Renal cortex interstitium (tissue), 11 donors: ENCODE measurements around the gene SPNS3. TPM values are rescaled to one million over a fixed set of nuclear protein-coding genes. Genes with fewer than 3 reads are reported as not detected.
A peak's percentile ranks its signal among the peaks of the same experiment; 100 is the strongest.

Experiments
- DNase-seq, 11 donors: peaks; one replicate each; pipeline ENCODE4 v3.0.0-alpha.2; 2013; ENCODE audit warnings: low read depth in 9 of 11, low spot score in 4 of 11; ENCODE audit errors: extremely low read depth in 1 of 11
- polyA plus RNA-seq, 3 donors: library from polyadenylated mRNA; unstranded; fragments of 120-200 nt; gene quantifications; one replicate each; pipeline ENCODE4 v1.2.1, GENCODE V29; 2013; ENCODE audit not compliant: insufficient read length in 3 of 3

The SPNS3 gene
- polyA plus RNA-seq, 3 donors: 1.9 to 5.2 (median 2.6) TPM

DNA sequence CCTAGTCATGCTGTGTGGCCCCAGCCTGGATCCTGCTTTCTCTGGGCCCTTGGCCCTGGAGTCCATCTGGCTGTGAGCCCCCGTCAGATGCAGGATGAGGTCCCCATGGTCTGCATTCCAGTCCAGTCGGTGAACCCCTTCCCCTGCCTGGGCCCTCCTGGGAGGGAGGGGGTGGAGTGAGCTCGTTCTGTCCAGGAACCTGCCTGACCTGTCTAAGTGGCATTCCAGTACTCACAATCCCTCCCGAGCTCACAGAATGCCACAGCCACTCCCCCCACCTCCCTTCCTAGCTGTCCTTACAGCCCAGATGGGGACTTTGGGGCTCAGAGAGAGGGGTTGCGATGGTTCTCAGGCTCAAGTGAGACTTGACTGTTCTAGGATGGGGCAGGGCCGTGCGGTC is 80.5 kb downstream of the SPNS3 start:
- peak in 5 of 11 donors; percentile 48 to 70 (median 68) for DNase-seq

DNA sequence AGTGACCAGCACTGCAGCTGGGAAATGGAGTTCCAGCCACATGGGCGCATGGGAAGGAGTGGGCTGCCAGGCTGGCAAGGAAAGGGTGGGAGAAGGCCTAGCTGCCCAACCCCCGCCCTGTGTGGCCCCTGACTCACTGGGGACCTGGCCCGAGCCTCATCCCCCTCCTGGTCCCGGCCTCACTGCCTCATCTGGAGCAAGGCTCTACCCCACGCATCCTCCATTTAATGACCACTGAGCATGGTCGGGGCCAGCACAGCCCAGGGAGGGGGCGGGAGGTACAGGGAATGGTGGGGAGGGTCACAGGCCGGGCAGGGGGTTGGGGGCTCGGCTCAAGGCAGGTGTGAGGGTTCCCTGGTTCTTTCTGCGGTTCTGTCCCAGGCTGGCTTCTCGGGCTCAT is 81.0 kb downstream of the SPNS3 start:
- DNase-seq: no peak

DNA sequence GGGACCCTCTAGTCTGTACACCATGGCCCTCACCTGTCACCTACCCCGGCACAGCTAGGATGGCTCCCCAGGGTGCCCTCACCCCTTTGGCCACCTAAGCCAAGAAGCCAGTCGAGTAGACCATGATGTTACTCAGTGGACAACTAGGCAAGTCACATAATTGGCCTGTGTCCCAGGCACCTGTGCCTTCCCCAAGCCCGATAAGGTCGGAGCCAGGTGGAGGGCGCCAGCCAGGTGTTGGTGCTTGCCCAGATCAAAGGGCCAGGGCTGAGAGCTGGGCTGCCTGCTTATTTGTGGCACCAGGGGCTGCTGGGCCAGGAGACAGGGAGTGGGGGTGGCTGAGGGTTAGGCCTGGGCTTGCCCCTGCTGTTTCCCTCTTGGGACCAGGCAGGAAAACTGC is 81.8 kb downstream of the SPNS3 start:
- DNase-seq: no peak

DNA sequence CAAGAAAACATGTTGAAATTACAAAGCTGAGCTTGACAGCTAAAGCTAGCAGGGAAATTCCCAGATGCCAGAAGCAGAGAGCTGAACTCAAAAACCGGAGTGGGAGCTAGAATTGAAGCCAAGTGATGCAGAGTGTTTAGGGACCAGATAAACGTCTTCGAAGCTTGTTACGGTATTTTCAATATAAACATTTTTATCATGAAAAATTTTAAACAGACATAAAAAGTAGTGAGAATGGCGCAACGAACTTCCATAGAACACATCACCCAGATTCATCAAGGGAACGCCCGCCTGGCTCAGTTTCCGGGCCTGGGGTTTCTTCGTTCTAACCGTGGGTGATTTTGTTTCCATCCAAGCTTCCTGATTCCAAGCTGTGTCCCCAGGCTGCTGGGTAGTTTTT is 83.0 kb downstream of the SPNS3 start:
- DNase-seq: no peak

DNA sequence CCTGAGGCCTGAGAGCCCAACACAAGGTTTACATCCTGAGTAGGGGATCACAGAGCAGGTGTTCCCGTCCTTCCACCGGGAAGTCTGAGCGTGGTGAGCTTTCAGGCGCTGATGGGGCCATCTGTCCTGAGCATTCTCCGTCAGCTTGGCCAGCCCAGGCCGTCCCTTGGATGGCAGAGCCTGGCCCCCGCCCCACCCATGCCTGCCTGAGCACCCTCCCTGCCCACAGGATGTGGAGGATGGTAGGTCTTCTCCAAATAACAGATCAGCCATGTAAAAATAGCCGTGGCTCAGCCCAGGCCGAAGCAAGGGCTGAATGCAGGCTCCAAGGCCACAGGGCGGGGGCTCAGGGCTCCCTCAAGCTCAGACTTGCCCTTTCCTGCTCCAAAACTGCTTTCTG is 85.2 kb downstream of the SPNS3 start:
- no peak for DNase-seq

DNA sequence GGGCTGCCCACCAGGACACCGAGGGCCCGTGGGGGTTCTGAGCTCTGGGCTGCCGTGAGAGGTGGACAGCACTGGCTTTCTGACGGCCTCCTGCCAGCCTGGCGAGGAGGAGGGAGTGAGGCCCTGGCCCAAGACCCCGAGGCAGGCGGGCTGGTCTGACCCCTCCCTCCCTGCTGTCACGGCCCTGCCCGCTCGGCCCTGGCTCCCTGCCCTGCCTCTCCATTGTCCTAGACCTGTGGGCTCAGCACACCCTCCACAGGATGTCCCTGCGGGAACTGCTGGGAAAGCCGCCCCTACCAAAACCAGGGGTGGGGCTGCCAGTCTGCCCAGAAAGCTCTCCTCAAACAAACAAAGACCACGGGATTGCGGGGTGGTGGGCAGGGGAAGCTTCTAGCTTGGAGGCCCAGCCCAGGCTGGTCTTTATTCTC is 85.6 kb downstream of the SPNS3 start:
- no peak for DNase-seq

DNA sequence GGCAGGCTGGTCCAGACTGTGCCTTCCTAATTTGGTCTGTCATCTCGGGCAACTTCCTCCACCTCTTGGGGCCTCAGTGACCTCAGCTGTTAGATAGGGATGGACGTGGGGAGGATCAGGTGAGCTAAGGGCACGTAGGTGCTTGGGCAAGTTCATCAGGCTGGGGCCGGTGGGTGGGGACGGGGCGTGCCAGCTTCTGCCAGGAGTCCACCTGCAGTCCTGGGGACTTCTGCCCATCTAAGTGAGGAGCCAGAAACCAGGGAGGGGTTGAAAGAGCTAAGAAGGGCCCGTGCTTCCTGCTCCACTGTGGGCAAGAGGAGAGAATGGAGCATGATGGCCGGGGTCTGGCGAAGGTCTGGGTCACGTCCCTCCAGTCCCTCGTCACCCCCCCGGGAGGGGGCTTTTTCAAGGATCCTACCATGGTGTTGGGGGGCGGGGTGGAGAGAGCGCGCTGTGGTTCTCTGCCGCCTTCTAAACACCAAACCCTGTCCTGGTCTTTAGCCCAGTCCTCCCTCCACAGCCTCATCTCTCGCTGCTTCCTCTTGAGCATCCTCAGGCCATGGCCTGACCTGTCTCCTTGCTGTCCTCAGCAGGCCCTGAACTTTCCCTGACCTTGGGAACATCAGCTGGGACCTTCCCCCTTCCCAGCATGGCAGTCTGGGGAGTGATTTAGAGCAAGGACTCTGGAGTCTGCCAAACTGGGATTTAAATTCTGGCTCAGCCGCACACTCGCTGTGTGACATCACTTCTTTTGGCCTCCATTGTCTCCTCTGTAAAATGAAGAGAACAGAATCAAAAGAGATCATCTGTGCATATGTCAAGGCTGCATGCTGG is 86.5 kb downstream of the SPNS3 start:
- DNase-seq: no peak

DNA sequence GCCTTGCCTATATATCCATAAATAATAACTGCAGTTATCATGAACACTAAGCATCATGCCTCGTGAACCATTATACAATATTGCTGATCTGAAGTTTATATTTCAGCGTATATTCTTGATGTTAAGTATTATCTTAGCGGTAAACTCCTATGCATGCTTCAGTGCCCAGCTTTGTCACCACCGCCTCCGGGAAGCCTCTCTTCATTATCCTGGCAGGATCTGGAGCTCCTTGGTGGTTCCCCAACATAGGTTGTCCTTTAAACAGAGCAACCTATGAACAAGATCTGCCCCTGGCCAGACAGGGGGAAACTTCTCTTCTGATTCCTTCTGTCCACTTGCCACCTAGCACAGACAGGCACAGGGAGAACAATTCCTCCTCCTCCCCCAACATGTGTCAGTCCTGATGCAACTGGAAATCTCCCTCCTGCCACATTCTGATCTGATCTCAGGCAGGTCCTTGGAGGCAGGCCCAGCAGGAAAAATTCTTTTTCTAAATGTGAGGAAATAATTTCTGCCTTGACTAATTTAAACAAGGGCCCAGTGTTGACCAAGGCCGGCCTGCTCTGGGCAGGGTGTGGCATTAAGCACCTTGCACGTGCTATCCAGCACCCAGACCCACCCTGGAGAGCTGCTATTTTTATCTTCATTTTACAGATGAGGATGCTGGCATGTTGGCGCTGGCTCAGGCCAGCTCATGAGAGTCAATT is 87.3 kb downstream of the SPNS3 start:
- no peak for DNase-seq

DNA sequence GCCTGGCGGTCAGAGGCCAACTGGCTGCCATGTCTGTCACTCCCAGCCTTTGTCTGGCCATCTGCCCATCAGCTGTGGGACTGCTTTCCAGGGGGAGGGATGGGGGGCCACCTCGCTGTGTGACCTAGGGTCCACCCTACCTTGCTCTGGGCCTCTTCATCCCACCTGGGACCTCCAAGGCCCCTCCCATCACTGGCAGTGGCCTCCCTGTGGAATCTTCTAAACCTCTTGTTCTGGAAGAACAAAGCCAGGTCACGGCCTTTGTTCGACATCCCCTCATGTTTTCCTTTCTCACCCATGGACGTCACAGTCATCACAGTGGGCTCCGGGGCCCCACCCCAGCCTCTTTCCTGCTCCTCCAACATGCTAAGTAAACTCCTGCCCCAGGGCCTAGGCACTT is 88.9 kb downstream of the SPNS3 start:
- DNase-seq: no peak

DNA sequence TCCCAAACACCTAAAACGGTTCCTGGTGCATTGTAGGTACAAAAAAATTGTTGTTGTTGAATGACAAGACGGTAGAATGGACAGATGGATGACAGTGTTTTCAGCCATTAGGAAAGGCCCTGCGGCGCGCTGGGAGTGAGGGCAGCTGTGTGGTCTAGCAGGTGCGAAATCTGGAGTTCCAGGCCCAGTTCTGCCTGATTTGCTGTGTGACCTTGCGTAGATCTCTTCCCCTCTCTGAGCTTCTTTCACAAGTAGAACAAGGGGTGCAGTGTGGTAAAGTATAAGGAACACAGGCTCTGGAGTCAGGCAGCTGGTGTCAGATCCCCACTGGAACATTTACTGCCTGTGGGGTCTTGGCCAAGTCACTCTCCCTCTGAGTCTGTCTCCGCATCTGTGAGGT is 90.2 kb downstream of the SPNS3 start:
- DNase-seq: no peak

DNA sequence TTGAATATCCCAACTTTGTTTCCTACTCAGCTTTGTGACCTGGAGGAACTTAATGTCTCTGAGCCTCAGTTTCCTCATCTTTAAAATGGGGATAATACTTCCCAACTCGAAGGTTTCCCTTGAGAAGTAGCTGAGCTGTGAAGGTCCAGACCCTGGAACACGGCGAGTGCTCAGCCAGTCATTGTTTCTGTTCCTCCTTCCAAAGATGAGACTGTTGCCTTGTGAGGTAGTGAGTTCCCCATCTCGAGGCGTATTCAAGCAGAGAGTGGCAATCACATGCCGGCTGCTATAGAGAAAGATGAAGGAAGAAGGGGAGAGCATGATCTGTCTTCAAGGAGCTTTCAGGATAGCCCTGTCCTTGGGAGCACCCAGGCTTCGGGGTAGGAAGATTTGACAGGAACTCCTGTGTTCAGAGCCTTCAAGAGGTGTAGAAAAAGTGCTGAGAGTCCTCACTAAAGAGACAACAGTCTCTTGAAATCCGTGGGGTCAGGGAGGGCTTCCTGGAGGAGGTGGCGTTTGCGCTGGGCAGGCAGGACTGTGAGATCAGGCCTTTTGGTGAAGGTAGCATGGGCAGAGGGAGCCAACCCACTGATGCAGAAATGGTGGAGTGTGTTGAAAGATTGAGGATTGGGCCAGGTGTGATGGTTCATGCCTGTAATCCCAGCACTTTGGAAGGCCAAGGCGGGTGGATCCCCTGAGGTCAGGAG is 92.1 kb downstream of the SPNS3 start:
- DNase-seq: no peak

DNA sequence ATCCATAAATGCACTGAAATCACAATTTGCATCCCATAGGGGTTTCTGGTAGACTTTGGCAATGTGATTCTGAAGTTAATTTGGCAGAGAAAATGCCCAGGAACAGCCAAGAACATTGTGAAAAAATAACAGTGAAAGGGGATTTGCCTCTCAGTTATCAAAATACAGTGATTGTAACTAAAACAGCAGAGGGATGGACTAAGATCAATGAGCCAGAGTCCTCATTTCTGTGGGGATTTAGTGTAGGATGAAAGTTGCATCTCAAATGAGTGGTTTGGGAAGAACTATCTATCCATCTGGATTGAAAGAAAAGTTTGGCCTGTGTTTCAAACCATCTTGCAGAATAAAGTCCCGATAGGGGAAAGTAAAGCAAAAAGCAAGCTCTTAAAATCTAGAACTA is 93.4 kb downstream of the SPNS3 start:
- no peak for DNase-seq

DNA sequence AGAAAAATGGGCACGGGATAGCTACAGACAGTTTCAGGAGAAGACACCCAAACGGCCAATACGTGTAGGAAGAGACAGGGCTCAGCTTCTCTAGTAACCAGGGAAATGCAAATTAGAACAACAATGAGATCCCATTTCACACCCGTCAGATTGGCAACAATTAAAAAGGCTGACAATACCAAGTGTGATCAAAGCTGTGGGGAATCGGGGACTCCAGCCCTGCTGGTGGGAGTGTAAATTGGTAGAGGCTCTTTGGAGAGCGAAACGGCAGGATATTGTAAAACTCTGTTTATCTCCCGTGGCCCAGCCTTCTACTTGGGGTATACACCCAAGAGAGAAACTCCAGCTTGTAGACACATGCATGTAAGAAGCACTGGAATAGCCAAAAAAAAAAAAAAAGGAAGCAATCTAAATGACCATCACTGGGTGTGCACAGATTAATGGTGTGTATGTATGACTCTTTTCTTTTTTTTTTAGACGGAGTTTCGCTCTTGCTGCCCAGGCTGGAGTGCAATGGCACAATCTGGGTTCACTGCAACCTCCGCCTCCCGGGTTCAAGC is 93.9 kb downstream of the SPNS3 start:
- no peak for DNase-seq

DNA sequence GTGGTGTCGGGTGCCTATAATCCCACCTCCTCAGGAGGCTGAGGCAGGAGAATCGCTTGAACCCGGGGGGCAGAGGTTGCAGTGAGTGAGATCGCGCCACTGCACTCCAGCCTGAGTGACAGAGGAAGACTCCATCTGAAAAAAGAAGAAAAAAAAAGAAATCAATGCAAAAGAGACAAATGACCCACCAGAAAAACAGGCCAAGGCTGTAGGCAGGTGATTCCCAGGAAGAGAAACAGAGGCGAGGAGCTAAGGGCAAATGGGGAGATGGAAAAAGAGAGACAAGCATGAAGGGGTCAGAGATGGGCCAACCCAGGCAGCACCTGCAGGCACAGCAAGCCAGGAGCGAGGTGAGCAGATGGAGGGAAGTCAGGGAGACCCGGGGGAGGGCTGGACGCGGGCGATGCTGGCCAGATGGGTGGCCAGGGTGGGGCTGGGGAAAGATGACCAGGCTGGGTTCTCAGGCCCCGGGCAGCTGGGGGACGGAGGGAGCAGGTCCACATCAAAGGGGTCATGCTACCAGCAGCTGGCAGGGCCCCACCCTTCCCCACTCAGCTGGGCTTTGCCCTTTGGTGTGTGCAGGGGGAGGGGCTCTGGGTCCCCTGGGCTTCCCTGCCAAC is 95.9 kb downstream of the SPNS3 start:
- DNase-seq: no peak

DNA sequence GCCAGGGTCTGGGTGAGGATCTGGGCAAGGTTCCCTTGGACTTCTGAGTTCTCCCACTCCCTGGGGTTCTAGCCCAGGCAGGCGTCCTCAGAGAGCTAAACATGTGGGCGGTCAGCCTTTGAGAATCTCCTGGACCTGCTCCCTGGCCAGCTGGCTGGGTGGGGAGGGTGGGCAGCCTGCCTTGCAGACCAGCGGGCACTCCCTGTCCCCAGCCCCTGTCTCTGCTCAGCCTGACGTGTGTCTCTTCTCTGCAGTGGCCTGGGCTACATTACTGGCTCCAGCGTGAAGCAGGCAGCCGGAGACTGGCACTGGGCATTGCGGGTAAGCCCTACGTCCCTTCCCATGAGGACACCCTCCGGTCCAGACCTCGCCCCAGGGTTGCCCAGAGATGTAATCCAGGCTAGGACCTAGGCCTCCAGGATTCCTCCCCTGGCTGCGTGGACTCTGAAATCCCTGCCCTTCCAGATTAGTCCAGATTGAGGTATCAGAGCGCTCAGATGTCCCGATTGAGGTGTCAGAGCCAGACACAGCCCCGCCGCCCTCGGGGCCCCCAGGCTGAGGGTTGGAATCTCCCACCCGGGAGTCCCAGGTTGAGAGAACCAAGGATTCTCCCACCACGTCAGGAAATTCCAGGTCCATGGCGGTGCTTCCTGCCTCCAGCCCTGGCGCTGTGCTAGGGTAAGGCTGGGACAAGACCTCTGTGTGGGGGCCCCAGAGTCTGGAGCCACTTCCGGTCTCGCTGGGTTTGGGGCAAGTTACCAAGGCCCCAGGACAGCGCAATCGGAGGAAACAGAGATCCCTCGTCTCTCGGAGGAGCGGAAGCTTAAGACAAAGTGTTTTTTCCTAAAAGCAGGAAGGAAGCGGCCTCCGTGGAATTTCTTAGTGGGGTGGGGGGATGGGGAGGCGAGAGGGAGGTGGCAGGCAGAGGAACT is 97.3 kb downstream of the SPNS3 start:
- DNase-seq: no peak

DNA sequence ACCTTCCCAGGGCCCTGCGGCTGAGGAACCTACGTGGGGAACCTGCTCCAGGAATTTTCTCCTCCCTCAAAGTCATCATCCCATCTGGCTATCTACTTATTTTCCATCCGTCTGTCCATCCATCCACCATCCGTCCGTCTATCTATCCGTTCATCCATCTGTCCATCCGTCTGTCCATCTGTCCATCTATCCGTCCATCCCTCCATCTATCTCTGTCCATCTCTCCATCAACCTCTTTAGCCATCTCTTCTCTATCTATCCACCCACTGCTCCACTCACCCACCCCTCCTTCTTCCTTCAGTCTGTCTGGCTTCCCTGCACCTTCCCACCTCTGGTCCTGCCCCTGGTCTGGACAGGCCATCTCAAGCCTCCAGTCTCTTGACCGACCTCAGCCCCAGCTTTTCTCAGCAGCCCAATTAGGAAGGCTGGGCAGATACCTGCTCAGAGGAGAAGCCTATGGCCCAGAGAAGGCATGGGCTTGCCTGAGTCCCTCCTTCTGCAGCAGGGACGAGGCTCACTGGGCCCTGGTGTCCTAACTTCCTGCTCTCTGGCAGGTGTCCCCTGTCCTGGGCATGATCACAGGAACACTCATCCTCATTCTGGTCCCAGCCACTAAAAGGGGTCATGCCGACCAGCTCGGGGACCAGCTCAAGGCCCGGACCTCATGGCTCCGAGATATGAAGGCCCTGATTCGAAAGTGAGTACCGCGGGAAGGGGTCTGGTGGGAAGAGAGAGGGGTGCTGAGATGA is 98.4 kb downstream of the SPNS3 start:
- DNase-seq: no peak

DNA sequence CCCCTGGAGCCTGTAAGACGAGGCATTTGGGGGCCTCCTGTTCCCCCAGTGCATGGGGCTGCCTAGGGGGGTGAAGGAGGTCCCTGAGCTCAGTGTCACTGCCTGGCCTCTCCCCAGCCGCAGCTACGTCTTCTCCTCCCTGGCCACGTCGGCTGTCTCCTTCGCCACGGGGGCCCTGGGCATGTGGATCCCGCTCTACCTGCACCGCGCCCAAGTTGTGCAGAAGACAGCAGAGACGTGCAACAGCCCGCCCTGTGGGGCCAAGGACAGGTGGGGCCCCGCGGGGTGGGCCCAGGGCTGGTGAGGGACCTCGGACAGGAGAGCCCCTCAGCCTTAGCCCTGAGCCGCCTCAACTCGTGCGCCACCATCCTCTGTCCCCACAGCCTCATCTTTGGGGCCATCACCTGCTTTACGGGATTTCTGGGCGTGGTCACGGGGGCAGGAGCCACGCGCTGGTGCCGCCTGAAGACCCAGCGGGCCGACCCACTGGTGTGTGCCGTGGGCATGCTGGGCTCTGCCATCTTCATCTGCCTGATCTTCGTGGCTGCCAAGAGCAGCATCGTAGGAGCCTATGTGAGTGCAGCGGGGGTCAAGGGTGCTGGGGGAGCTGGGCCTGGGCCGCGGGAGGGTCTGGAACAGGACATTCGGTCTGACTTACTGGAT is 99.3 kb downstream of the SPNS3 start:
- no peak for DNase-seq
